Measurements from ENCODE around the gene ARHGAP25.

ARHGAP25 gene

GRCh38 chr2:68837164-68837860 is 102.7 kb downstream of the ARHGAP25 start:
- DNase-seq = no peak

DNA sequence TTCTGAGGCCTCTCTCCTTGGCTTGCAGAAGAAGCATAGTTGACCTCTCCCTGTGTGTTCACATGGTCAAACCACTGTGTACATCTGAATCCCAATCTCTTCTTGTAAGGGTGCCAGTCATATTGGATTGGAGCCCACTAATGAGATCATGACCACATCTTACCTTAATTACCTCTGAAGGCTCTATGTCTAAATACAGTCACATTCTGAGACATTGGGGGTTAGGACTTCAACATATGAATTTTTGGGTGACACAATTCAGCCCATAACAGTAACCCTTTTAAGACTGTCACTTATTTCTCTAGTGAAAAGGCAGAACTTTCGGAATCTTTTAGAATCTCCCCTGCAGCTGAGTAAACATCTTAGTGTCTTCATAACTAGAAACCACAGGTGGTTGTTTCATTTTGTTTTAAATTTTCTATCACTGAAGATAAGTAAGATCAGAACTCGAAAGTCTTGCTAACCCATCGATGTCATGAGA is 103.3 kb downstream of the ARHGAP25 start:
- no peak for DNase-seq

DNA sequence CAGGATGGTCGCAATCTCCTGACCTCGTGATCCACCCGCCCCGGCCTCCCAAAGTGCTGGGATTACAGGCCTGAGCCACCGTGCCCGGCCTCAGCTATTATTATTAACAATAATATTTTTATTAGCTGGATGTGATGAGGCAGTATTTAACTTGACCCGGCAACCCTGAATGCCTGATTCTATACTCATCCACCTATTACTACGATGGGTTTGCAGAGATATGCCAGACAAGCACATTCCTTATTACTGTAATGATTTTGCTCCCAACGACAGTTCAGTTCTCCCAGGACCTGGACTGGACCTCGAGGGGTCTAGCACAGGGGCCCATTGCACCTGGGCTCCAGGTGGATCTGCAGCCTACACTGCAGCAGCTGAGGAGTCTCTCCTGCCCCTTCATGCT is 104.0 kb downstream of the ARHGAP25 start:
- DNase-seq = no peak

- DNase-seq = no peak
Measured at GRCh38 chr2:68839260-68839833, 104.7 kb downstream of the ARHGAP25 start.

DNA sequence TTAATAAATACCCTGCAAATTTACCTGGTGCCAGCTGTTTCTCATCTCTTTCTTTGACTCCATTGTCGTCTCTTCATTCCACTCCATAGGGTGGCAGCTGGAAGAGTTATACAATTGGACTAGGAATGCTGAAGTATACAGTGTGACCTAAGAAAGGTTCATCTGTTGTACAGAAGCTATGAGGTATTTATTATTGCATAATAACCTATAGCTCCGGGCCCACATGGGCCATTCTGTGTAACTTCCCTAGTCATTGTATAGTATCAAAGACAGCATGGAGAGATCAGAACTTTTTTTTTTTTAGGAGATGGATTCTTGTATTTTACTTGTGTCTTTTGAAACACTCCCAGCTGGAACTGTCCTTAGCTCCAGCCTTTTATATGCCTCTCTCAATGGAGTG is 110.4 kb downstream of the ARHGAP25 start:
- no peak for DNase-seq

DNA sequence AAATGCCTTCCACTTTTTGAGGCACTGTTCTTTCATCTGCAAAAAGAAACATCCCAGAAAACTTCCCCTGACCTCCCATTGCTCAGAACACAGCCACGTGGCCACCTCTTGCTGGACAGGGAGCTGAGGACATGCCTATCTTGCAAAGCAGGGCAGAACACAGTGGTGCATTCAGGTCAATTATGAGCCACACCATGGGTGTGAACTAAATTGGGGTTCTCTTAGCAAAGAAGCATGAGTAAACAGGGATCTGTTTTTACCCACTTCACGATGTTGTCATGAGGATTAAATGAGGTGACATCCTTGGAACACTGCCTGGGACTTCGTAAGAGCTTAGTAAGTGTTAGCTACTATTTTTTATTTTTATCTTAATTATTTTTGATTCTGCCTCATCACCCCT is 111.5 kb downstream of the ARHGAP25 start:
- no peak for DNase-seq

DNA sequence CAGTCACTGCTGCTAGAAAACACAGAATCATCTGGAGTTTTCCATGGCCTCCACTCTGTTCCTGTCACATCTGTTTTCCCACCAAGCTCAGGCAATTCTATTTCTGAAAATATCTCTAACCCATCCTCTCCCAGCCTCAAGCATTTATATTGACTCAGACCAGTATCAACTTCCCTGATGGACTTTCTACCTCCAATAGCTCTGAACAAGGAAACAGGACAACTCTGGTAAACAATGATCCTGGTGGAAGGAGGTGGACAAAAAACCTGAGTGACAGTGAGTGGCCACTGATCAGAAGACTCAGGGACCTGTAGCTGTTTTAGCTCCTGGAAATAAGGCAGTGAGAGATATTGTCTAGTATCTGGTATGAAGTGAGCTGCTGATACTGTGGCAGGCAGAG is 113.1 kb downstream of the ARHGAP25 start:
- no peak for DNase-seq

- DNase-seq = no peak
Measured at GRCh38 chr2:68849579-68850030, 115.0 kb downstream of the ARHGAP25 start.

GRCh38 chr2:68850524-68850923 is 115.9 kb downstream of the ARHGAP25 start:
- DNase-seq = no peak

DNA sequence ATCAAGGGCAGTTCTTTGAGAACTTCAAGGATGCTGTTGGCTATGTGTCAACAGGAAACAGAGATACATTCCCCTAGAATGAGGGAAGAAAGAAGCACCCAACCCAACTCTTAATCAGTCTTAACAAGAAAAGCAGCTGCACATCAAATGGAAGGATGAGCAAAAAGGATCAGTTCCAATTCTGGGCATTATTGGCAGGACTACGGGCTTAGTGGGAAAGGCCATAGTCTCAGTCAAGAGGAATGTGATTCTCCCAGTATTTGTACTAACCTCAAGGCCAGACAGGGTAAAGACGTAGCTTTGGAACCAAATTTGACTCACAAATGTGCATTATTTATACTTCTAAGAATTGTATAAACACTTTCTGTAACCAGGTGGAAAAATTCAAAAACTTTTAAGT is 118.4 kb downstream of the ARHGAP25 start:
- no peak for DNase-seq

DNA sequence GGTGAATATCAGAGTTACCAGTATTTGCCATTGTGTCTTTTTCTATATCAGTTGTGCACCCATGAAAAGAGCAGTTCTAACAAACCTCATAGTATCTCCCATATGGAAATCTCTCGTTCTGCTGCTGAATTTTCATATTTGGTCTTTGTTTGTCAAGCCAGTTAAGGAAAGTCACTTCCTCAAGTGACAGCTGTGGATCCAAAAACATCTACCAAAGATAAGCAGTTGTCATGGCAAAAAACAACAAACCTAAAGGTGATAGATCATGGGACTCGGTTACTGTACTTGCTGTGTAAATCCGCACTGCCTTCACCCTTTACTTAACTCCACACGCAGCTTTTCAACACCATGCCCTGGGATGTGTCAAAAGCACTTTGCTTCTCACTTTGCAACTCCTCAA is 119.3 kb downstream of the ARHGAP25 start:
- DNase-seq = no peak

DNA sequence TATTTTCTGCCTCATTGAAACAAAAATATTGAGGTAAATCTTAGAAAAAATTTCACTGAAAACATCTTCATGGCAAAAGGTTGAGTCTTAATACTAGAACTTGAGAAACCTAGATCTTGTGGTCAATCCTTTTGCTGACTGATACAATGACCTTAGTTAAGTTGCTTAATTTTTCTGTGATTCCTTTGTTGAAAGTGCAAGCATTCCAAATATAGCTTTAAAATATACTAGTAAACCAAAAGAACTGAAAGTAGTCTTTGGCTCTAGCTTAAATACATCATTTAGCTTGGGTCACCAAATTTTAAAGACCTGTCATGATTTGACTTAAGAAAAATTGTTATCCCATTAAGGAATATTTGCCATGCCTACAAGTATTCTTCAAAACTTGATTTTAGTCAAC is 119.9 kb downstream of the ARHGAP25 start:
- DNase-seq = no peak

- no peak for DNase-seq
Measured at GRCh38 chr2:68855550-68855949, 120.9 kb downstream of the ARHGAP25 start.

- DNase-seq = no peak
Measured at GRCh38 chr2:68857202-68857845, 122.7 kb downstream of the ARHGAP25 start.

DNA sequence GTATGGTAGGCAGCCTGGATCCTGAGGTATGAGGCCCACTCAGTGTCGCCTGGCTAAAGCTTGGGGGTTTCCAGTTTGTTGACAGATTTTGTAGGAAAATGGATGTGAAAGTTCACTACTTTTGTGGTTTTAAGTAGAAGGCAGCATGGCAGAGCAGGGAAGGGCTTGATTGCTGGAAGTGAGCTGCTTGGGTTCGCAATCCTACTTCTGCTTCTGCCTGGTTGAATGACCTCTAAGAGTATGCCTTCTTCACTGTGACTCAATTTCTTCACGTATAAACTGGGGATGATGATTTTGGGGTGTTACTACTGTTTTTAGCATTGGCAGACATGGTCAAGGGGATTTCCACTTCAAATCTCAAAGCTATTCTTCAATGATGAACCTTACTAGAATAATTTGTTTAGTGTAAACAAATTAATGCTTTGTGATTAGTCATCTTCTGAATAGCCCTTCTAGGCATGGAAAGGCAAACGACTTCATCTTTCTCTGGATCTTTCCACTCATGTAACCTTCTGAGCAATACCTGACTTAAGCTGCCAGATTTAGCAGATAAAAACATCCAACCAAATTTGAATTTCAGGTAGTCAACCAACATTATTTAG is 123.3 kb downstream of the ARHGAP25 start:
- no peak for DNase-seq

DNA sequence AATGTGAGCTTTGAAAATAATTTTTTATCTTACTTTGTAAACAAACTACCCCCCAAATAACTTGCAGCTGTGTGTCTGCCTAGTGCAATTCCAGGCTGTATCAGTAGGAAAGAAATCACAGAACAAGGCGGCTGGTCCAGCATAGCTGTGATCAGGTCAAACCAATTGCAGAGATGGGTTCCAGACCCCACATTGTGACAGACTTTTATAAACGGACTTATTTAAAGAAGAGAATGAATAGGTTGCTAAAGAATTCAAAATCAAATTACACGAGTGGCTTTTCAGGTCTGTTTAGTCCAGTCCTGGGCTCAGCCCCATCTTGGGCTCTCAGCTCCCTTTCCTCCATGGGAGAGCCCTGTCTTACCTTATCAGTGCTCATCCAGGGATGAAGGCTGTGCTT is 125.5 kb downstream of the ARHGAP25 start:
- DNase-seq = no peak

- no peak for DNase-seq
Measured at GRCh38 chr2:68861330-68861729, 126.7 kb downstream of the ARHGAP25 start.

GRCh38 chr2:68862889-68863288 is 128.3 kb downstream of the ARHGAP25 start:
- DNase-seq = no peak

- DNase-seq = no peak
Measured at GRCh38 chr2:68863996-68864395, 129.4 kb downstream of the ARHGAP25 start.

- no peak for DNase-seq
Measured at GRCh38 chr2:68865108-68865507, 130.5 kb downstream of the ARHGAP25 start.

- DNase-seq = no peak
Measured at GRCh38 chr2:68870215-68870614, 135.6 kb downstream of the ARHGAP25 start.

DNA sequence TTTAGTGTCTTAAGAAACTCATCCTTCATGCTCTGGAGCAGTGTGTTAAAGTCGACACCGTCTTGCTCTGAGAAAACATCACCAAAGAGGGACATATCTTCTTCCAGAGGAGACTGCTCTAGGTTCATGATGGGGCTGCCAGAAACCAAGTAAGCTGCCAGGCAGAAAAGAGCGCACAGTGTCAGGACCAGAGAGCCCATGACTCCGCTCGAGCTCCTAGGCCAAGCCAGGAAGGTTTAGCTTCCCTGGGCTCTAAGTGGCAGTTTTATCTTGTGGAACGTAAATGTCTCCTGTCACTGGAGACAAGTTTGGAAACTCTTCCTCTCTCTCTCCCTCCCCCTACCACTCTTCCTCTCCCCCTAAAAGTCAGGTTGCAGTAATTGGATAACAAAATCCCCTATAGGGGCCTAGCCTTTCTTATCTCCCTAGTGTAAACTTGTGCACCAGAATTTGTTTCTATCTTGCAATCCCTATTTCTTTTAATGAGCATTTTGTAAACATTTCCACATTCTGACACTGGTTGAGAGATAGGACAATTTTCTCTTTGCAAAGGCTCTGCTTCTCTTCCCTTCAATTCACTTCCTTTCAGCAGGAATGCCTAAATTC is 136.7 kb downstream of the ARHGAP25 start, which contains the start of gene BMP10:
Gene BMP10 (minus strand): TSS at position 239 of the 606 bp plus-strand sequence. CDS start 39 bp downstream, at position 200.
- DNase-seq = no peak
